H1 (cell line): Measurements from ENCODE around the gene TSPAN33. TPM values are rescaled to one million over a fixed set of nuclear protein-coding genes. Genes with fewer than 3 reads are reported as not detected.

Experiments used
- CTCF ChIA-PET: fragments of 300-600 bp; sonication (Branson Sonifier 250); formaldehyde crosslinking; loops from one replicate; lab custom pipeline; 2021; ENCODE audit not compliant: partially characterized antibody; lab: Charles Lee
- POLR2A ChIA-PET: fragments of 300-600 bp; sonication (Branson Sonifier 250); formaldehyde crosslinking; loops from one replicate; lab custom pipeline; 2021; ENCODE audit warnings: inconsistent platforms; ENCODE audit not compliant: partially characterized antibody; lab: Charles Lee
- DNase-seq, 2 experiments: peaks; one replicate each; pipeline versions ENCODE4 v3.0.0 to v3.0.0-alpha.2; 2010 to 2022; ENCODE audit warnings: low spot score in 2 of 2, low read depth in 1 of 2, mixed read lengths in 1 of 2
- FAIRE-seq: peaks from 2 replicates; lab custom pipeline; 2011; peaks lifted over from hg19 to GRCh38; lab: Jason Lieb, UNC
- H2AFZ ChIP-seq: 2 replicates; pipeline ENCODE4 v1.8.1; 2012; ENCODE audit warnings: low read length, inconsistent platforms
- H2AK5ac ChIP-seq: 2 replicates; pipeline ENCODE4 v1.6.1; 2013; ENCODE audit warnings: low read depth, low read length
- H2BK120ac ChIP-seq: replicated peaks from 2 replicates; pipeline ENCODE3; 2013; ENCODE audit warnings: low read depth, low read length, inconsistent platforms
- H2BK12ac ChIP-seq: 2 replicates; pipeline ENCODE4 v1.6.1; 2013; ENCODE audit warnings: low read depth, low read length
- H2BK15ac ChIP-seq: 2 replicates; pipeline ENCODE4 v1.6.1; 2013; ENCODE audit warnings: low read length
- H2BK20ac ChIP-seq: 2 replicates; pipeline ENCODE4 v1.6.1; 2013; ENCODE audit warnings: low read length
- H2BK5ac ChIP-seq: 2 replicates; pipeline ENCODE4 v1.6.1; 2013; ENCODE audit warnings: low read depth, low read length
- H3K14ac ChIP-seq: 2 replicates; pipeline ENCODE4 v1.6.1; 2013; ENCODE audit warnings: inconsistent platforms; ENCODE audit not compliant: insufficient read length
- H3K18ac ChIP-seq: 2 replicates; pipeline ENCODE4 v1.6.1; 2013; ENCODE audit warnings: low read length; ENCODE audit errors: extremely low read depth
- H3K23ac ChIP-seq: 2 replicates; pipeline ENCODE4 v1.6.1; 2013; ENCODE audit warnings: inconsistent platforms; ENCODE audit not compliant: insufficient read length
- H3K23me2 ChIP-seq: 2 replicates; pipeline ENCODE4 v1.6.1; 2013; ENCODE audit warnings: low read depth, low read length
- H3K27ac ChIP-seq: 2 replicates; pipeline ENCODE4 v1.6.1; 2011; ENCODE audit warnings: low read depth, low read length, inconsistent platforms
- H3K27me3 ChIP-seq, 4 experiments: replicated peaks in 1 of 4; 1 replicate in 1 of 4; 2 replicates in 3 of 4; pipeline versions ENCODE4 v1.6.1 to v1.8.1; 2011 to 2013; ENCODE audit warnings: low read length in 3 of 4, mild to moderate bottlenecking in 3 of 4, inconsistent platforms in 2 of 4, mixed read lengths in 2 of 4, moderate library complexity in 1 of 4; ENCODE audit not compliant: control insufficient read depth in 3 of 4, insufficient read depth in 3 of 4; ENCODE audit errors: extremely low read depth in 1 of 4
- H3K36me3 ChIP-seq, 4 experiments: 2 replicates each; pipeline versions ENCODE4 v1.6.1 to v1.8.1; 2011 to 2013; ENCODE audit warnings: mild to moderate bottlenecking in 4 of 4, low read length in 3 of 4, moderate library complexity in 2 of 4, control low read depth in 1 of 4, inconsistent platforms in 1 of 4; ENCODE audit not compliant: insufficient read depth in 4 of 4, control insufficient read depth in 2 of 4
- H3K4ac ChIP-seq: replicated peaks from 2 replicates; pipeline ENCODE3; 2013; ENCODE audit warnings: low read length, low read depth, mixed read lengths, inconsistent platforms; ENCODE audit not compliant: insufficient read length
- H3K4me1 ChIP-seq, 4 experiments: replicated peaks in 1 of 4; 1 replicate in 1 of 4; 2 replicates in 3 of 4; pipeline versions ENCODE4 v1.6.1 to v1.8.1; 2011 to 2013; ENCODE audit warnings: low read length in 3 of 4, inconsistent platforms in 2 of 4, mixed read lengths in 1 of 4; ENCODE audit not compliant: insufficient read depth in 4 of 4, control insufficient read depth in 3 of 4
- H3K4me2 ChIP-seq, 2 experiments: 2 replicates each; pipeline versions ENCODE4 v1.6.1 to v1.8.1; 2011 to 2013; ENCODE audit warnings: low read depth in 2 of 2, low read length in 2 of 2, control low read depth in 1 of 2, inconsistent platforms in 1 of 2, mild to moderate bottlenecking in 1 of 2; ENCODE audit not compliant: insufficient read depth in 1 of 2
- H3K4me3 ChIP-seq, 4 experiments: fragments of 200-600, 300-600 bp in 1 of 4; sonication (generic), shearing (Covaris generic), sonication (Bioruptor Twin) in 1 of 4; 2 replicates each; pipeline versions ENCODE4 v1.5.1 to v1.8.1; 2011 to 2016; ENCODE audit warnings: low read length in 4 of 4, low read depth in 3 of 4, control low read depth in 2 of 4, inconsistent platforms in 2 of 4, mild to moderate bottlenecking in 2 of 4, mixed read lengths in 1 of 4, moderate library complexity in 1 of 4; ENCODE audit not compliant: insufficient read depth in 2 of 4; ENCODE audit errors: extremely low read depth in 1 of 4
- H3K56ac ChIP-seq: replicated peaks from 2 replicates; pipeline ENCODE3; 2013; ENCODE audit warnings: low read depth, mild to moderate bottlenecking, mixed read lengths, low read length, inconsistent platforms; ENCODE audit not compliant: insufficient read length
- H3K79me1 ChIP-seq: 2 replicates; pipeline ENCODE4 v1.6.1; 2013; ENCODE audit warnings: low read depth, low read length, control low read depth
- H3K79me2 ChIP-seq, 2 experiments: 2 replicates each; pipeline versions ENCODE4 v1.6.1 to v1.8.1; 2012 to 2013; ENCODE audit warnings: low read length in 2 of 2, mild to moderate bottlenecking in 2 of 2, inconsistent platforms in 1 of 2; ENCODE audit not compliant: insufficient read depth in 2 of 2, control insufficient read depth in 1 of 2
- H3K9ac ChIP-seq, 4 experiments: replicated peaks in 1 of 4; 1 replicate in 1 of 4; 2 replicates in 3 of 4; pipeline versions ENCODE4 v1.6.1 to v1.8.1; 2011 to 2013; ENCODE audit warnings: low read depth in 3 of 4, low read length in 3 of 4, control low read depth in 2 of 4, mild to moderate bottlenecking in 2 of 4, moderate library complexity in 2 of 4, inconsistent platforms in 1 of 4; ENCODE audit errors: extremely low read depth in 1 of 4
- H3K9me3 ChIP-seq, 2 experiments: 2 replicates each; pipeline versions ENCODE4 v1.6.1 to v1.8.1; 2012 to 2013; ENCODE audit warnings: mild to moderate bottlenecking in 2 of 2, moderate library complexity in 2 of 2, control low read depth in 1 of 2, inconsistent platforms in 1 of 2, low read depth in 1 of 2, low read length in 1 of 2, mixed read lengths in 1 of 2; ENCODE audit not compliant: insufficient read depth in 2 of 2
- H4K20me1 ChIP-seq, 2 experiments: replicated peaks in 1 of 2; 2 replicates each; pipeline versions ENCODE3 to v1.8.1; 2011 to 2013; ENCODE audit warnings: inconsistent platforms in 2 of 2, low read length in 2 of 2, mild to moderate bottlenecking in 1 of 2; ENCODE audit not compliant: insufficient read depth in 2 of 2, control insufficient read depth in 1 of 2
- H4K5ac ChIP-seq: 2 replicates; pipeline ENCODE4 v1.6.1; 2013; ENCODE audit warnings: low read length, low read depth, mixed read lengths, inconsistent platforms; ENCODE audit not compliant: insufficient read length
- H4K8ac ChIP-seq: 2 replicates; pipeline ENCODE4 v1.8.0; 2013; ENCODE audit warnings: mild to moderate bottlenecking, moderate library complexity, low read length, inconsistent platforms; ENCODE audit not compliant: insufficient read depth; ENCODE audit errors: extremely low read depth
- H4K91ac ChIP-seq: replicated peaks from 2 replicates; pipeline ENCODE3; 2013; ENCODE audit warnings: low read length, mixed read lengths, inconsistent platforms; ENCODE audit not compliant: insufficient read length
- ASH2L ChIP-seq: fragments of 200-600, 300-600 bp; sonication (generic); IDR thresholded peaks from one replicate; pipeline ENCODE4 v1.7.1; 2017; ENCODE audit warnings: low read length
- BRCA1 ChIP-seq: IDR thresholded peaks from 2 replicates; pipeline ENCODE4 v1.6.1; 2012; ENCODE audit warnings: low read depth, low read length, improper control_type of control experiment
- E2F6 ChIP-seq: IDR thresholded peaks from 2 replicates; pipeline ENCODE4 v1.6.1; 2012; ENCODE audit warnings: inconsistent platforms
- FOSL1 ChIP-seq: IDR thresholded peaks from 2 replicates; pipeline ENCODE4 v1.6.1; 2011; ENCODE audit warnings: mild to moderate bottlenecking, low read depth, low read length, moderate library complexity; ENCODE audit not compliant: insufficient read depth
- KDM4A ChIP-seq: IDR thresholded peaks from one replicate; pipeline ENCODE4 v1.7.1; 2012; ENCODE audit warnings: low read depth, mild to moderate bottlenecking, moderate library complexity, low read length, inconsistent platforms; ENCODE audit not compliant: severe bottlenecking
- PHF8 ChIP-seq: fragments of 200-600 bp; sonication (generic); conservative IDR thresholded peaks from 2 replicates; pipeline ENCODE4 v1.7.1; 2012; ENCODE audit warnings: low read depth, mild to moderate bottlenecking, inconsistent platforms, low read length, moderate library complexity
- SRF ChIP-seq: IDR thresholded peaks from 2 replicates; pipeline ENCODE4 v1.6.1; 2011; ENCODE audit warnings: mild to moderate bottlenecking, low read depth, low read length, moderate library complexity
- TAF7 ChIP-seq: optimal IDR thresholded peaks from 2 replicates; pipeline ENCODE3; 2011; ENCODE audit warnings: low read depth, mild to moderate bottlenecking, inconsistent platforms, low read length, moderate library complexity, borderline replicate concordance
- WGBS, 2 experiments: shearing (Covaris generic) in 1 of 2; methylation state at CpG; one replicate each; pipeline versions ENCODE4 v1.1.6 to v1.1.7; 2013 to 2015; ENCODE audit warnings: low lambda C conversion rate in 2 of 2, mixed read lengths in 2 of 2, inconsistent platforms in 1 of 2, low coverage in 1 of 2, missing lambda C conversion rate in 1 of 2; ENCODE audit not compliant: insufficient replicate concordance in 2 of 2, insufficient coverage in 1 of 2, insufficient read length in 1 of 2; ENCODE audit errors: extremely low coverage in 1 of 2, missing lambda C conversion rate in 1 of 2; 5-methylcytosine and 5-hydroxymethylcytosine counted together
- polyA plus RNA-seq, 7 experiments: library from polyadenylated mRNA; depleted of rRNA in 3 of 7; stranded (reverse) in 5 of 7; unstranded in 2 of 7; fragments of >200 nt in 5 of 7; fragments of 200-250 nt in 2 of 7; gene quantifications; 1 replicate in 5 of 7; 2 replicates in 1 of 7; 4 replicates in 1 of 7; pipeline versions ENCODE4 v1.2.1 to v1.2.3, GENCODE V29; 2011 to 2013; ENCODE audit warnings: missing spikeins in 2 of 7, mixed read lengths in 2 of 7
- total RNA-seq: library from RNA; stranded (reverse); fragmentation: NEBNext Ultra II Directional; extraction: Animal tissue kit (Norgen Biotek cat#: 25700); gene quantifications from 2 replicates; pipeline ENCODE4 v1.2.1, GENCODE V29; 2021
- TF ChIP-seq, protein P1 (sequence below), 3 experiments: IDR thresholded peaks; 1 replicate in 2 of 3; 2 replicates in 1 of 3; pipeline versions ENCODE4 v1.5.1 to v1.6.1; 2011; ENCODE audit warnings: low read length in 3 of 3, mild to moderate bottlenecking in 3 of 3, inconsistent platforms in 2 of 3, low read depth in 1 of 3, moderate library complexity in 1 of 3; ENCODE audit not compliant: insufficient read depth in 1 of 3; ENCODE audit errors: control extremely low read depth in 1 of 3

Gene TSPAN33
- total and polyA plus RNA-seq, 2 of the 8 experiments (the other 6 are each of a cell fraction or from before 2014, with no cell fraction given), result 42.8 to 47.1 TPM

DNA sequence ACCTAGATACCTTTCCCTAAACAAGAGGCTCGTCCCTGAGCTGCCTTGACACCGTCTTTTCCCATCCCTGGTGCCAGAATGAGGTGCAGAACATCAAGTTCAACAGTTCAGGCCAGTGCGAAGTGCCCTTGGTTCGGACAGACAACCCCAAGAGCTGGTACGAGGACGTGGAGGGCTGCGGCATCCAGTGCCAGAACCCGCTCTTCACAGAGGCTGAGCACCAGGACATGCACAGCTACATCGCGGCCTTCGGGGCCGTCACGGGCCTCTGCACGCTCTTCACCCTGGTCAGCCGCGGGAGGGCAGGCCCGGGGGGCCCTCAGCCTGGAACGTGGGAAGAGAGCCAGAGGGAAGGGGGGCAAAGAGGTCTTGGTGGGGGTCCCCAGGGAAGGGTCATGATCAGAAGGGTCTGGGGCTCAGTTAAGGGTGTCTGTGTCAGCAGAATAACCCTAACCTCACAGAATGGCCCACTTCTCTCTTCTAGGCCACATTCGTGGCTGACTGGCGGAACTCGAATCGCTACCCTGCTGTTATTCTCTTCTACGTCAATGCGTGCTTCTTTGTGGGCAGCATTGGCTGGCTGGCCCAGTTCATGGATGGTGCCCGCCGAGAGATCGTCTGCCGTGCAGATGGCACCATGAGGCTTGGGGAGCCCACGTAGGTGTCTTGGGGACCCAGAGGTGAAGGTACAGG is 60.8 kb downstream of the TSPAN33 start:
- Histone ChIP-seq H4K5ac (no peak overlapping the region), H3K4me2 (no peak overlapping the region), H3K36me3 (peaks cover 5 to 33% (median 18%) of the 10 kb centered on the region in 4 experiments; a peak in 7 of 8 replicates), H2AK5ac (no peak overlapping the region), H3K23ac (no peak overlapping the region), H3K79me2 (peaks cover 0 to 12% of the 10 kb centered on the region in 2 experiments; a peak in 2 of 4 replicates), H3K79me1 (peaks cover 6% of the 10 kb centered on the region; the same call in 1 of the 2 replicates), H2AFZ (no peak overlapping the region), H3K14ac (no peak overlapping the region), H3K23me2 (no peaks in the 10 kb centered on the region), H2BK20ac (no peak overlapping the region), H4K91ac (no peak overlapping the region), H3K18ac (no peak overlapping the region), H3K4me1 (no peaks in the 10 kb centered on the region), H3K56ac (no peak overlapping the region), H2BK15ac (no peak overlapping the region), H3K9ac (no peak overlapping the region), H2BK120ac (no peak overlapping the region), H3K4ac (no peak overlapping the region), H2BK12ac (no peak overlapping the region), H3K27me3 (no peaks in the 10 kb centered on the region), H4K20me1 (peaks cover 0 to 12% of the 10 kb centered on the region in 2 experiments), H2BK5ac (no peak overlapping the region), H3K9me3 (no peaks in the 10 kb centered on the region), H3K27ac (no peak overlapping the region), H3K4me3 (no peak overlapping the region), H4K8ac (no peak overlapping the region)
- no peak for DNase-seq
- WGBS, 2 experiments, result 86% methylated on average over 29 of the region's 29 CpGs; no CpG with 5 or more reads in 1 of the 2 experiments
- ChIA-PET CTCF (interaction anchor here (0.7 to 5.8 kb wide), 5 partner anchors 8 to 81 kb away, joined by 3 to 26 read pairs (median 4); no protein-coding TSS in a partner anchor), POLR2A (interaction anchor here (2.2 kb wide), 1 partner anchor 17 kb away, joined by 5 read pairs; the partner anchor contains the start of gene SMO)
- no peak for FAIRE-seq
- TF ChIP-seq TAF7 (no peak), PHF8 (no peak), FOSL1 (no peak), SRF (no peak), ASH2L (no peak), E2F6 (no peak), BRCA1 (no peak), KDM4A (no peak)
- TF ChIP-seq, protein P1, sequence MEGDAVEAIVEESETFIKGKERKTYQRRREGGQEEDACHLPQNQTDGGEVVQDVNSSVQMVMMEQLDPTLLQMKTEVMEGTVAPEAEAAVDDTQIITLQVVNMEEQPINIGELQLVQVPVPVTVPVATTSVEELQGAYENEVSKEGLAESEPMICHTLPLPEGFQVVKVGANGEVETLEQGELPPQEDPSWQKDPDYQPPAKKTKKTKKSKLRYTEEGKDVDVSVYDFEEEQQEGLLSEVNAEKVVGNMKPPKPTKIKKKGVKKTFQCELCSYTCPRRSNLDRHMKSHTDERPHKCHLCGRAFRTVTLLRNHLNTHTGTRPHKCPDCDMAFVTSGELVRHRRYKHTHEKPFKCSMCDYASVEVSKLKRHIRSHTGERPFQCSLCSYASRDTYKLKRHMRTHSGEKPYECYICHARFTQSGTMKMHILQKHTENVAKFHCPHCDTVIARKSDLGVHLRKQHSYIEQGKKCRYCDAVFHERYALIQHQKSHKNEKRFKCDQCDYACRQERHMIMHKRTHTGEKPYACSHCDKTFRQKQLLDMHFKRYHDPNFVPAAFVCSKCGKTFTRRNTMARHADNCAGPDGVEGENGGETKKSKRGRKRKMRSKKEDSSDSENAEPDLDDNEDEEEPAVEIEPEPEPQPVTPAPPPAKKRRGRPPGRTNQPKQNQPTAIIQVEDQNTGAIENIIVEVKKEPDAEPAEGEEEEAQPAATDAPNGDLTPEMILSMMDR (IDR thresholded peaks at IDR 0.05; ENCODE audit: control extremely low read depth in 1 of 3, insufficient read depth in 1 of 3, low read depth in 1 of 3, low read length in 3 of 3), result no peak
